SK-N-MC (cell line): ENCODE measurements around the gene RPL22.

ENCODE experiments used
- EZH2 ChIP-seq: fragments of 200-600 bp; sonication (generic); IDR thresholded peaks from one replicate; pipeline ENCODE4 v1.6.1; 2017; ENCODE audit warnings: antibody characterized with exemption
- FOXP2 ChIP-seq: optimal IDR thresholded peaks from 2 replicates; pipeline ENCODE3; 2011; ENCODE audit warnings: mild to moderate bottlenecking, moderate library complexity; ENCODE audit not compliant: insufficient read depth; ENCODE audit errors: extremely low read length, control extremely low read depth
- POLR2AphosphoS5 ChIP-seq: IDR thresholded peaks from 2 replicates; pipeline ENCODE4 v1.6.1; 2012; ENCODE audit warnings: mild to moderate bottlenecking, low read depth, low read length, borderline replicate concordance

DNA sequence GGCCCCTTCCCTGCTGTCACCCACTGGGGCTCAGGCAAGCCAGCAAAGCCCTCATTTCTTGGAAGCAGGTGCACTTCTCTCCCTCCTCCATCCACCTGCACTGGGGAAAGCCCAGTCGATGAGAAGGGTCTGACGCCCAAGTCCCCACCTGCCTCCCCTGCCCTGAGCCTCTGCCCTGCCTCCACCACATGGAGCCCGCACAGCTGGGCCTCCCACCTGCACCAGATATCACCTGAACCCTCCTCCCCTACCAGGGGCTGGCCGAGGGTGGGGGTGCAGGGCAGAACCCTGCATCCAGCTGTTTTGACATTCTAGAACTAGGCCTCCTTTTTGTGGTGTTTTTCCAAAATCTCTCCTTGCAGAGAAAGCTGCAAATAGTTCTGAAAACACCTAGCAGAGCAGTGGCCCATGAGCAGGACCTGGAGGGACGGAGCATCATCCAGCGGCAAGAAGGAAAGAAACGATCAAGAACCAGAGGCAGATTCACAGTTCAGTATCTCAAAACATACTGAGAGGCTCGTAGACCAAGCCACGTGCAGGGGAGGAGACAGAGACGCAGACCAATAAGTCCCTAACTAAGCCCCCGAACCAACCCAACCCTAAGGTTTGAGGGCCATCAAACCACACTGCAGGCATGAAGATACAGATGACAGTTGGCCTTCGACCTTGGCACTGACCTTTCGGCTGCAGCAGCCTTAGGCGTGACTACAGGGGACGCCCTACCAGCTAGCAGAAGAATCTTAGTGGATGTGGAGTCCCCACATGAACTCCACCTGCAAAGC is 36.0 kb downstream of the RPL22 start:
- TF ChIP-seq FOXP2 (no peak), EZH2 (no peak), POLR2AphosphoS5 (no peak)
